Activated naive CD8-positive, alpha-beta T cell treated with anti-CD3 and anti-CD28 coated beads for 36 hours (primary cell): ENCODE results near the gene SMC1B. TPM values are rescaled to one million over a fixed set of nuclear protein-coding genes. Genes with fewer than 3 reads are reported as not detected.
"Not testable (repeated sequence)": the region's sequence is repeated elsewhere in the genome, so short reads cannot be mapped to it uniquely, and the experiment has no call there.

Experiments used
- DNase-seq: peaks from one replicate; pipeline ENCODE4 v3.0.0; 2021
- H3K27ac Mint-ChIP-seq: one replicate; pipeline ENCODE4 v1.8.0; 2022; ENCODE audit warnings: mild to moderate bottlenecking, moderate library complexity, mixed read lengths
- H3K27me3 Mint-ChIP-seq: one replicate; pipeline ENCODE4 v1.8.0; 2022; ENCODE audit warnings: mild to moderate bottlenecking, mixed read lengths
- H3K36me3 Mint-ChIP-seq: one replicate; pipeline ENCODE4 v1.8.0; 2021; ENCODE audit warnings: mild to moderate bottlenecking, mixed read lengths
- H3K4me1 Mint-ChIP-seq: one replicate; pipeline ENCODE4 v1.8.0; 2021; ENCODE audit warnings: mixed read lengths
- H3K4me3 Mint-ChIP-seq: one replicate; pipeline ENCODE4 v1.8.0; 2022; ENCODE audit warnings: mild to moderate bottlenecking, moderate library complexity, mixed read lengths
- H3K9me3 Mint-ChIP-seq: one replicate; pipeline ENCODE4 v1.8.0; 2022; ENCODE audit warnings: mixed read lengths
- total RNA-seq, 2 experiments: library from RNA; stranded (reverse); gene quantifications; one replicate each; pipeline ENCODE4 v1.2.3, GENCODE V29; 2021

The SMC1B gene
- total RNA-seq, 2 experiments from 2014 or later = 2.1 TPM

DNA sequence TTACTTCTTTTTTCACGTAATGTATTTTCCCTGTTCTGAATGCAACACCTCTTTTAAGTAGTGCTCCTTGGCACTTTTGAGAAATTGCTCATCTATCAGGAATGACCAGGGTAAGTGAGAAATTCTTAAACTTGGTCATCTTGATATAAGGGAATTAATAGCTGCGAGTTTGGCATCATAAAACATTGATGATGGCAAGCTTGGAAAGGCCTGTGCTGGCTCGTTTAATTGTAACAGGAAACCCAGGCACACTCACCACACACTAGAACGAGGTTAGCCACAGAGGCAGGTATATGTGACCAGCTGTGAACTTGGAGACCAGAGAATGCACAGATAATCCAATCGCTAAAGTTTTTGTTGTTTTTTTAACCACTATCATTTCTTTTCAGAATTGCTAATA, 79.3 kb downstream of the SMC1B start:
- no peak for DNase-seq
- Mint-ChIP-seq H3K9me3 (no peaks in the 10 kb centered on the region), H3K27ac (no peak overlapping the region), H3K4me1 (peaks cover 23% of the 10 kb centered on the region), H3K4me3 (no peak overlapping the region), H3K36me3 (peaks cover 28% of the 10 kb centered on the region), H3K27me3 (no peaks in the 10 kb centered on the region)

DNA sequence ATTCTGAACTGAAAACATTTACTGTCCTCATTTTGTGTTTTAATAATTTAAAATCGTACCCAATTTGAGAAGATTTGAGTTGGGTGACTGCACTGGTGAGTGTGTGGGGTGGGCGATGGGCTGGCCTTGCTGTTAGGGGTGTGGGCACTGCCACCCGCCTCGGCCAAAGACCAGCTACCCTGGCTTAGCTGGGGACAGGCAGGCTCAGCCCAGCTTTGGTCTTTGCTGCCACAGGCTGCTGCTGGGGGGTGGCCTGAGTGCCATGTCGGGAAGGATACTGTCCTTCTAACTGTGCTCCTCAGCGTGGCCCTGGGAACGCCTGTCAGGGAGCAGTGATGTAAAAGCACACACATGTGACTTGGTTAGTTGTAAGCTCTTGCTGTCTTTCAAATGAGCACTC, 81.4 kb downstream of the SMC1B start:
- Mint-ChIP-seq H3K9me3 (no peaks in the 10 kb centered on the region), H3K4me3 (no peak overlapping the region), H3K36me3 (peaks cover 17% of the 10 kb centered on the region), H3K4me1 (peaks cover 21% of the 10 kb centered on the region), H3K27me3 (no peaks in the 10 kb centered on the region), H3K27ac (no peak overlapping the region)
- DNase-seq = no peak

DNA sequence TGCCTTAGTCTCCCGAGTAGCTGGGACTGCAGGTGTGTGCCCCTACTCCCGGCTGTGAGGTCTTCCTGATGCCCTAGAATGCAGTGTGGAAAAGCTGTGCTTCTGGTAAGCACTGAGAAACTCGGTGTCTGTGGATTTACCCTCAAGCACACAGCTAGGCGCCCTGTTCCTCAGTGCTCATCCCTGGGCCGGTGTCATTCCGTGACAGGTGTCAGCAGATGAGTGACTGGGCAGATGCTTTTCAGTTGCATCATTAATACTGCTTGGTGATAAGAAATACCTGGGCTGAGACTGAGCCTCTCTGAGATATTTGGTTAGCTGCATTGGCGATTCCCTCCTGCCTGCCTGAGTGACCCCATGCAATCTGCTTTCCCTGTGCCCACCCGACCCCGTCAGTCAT, 81.9 kb downstream of the SMC1B start:
- Mint-ChIP-seq H3K27ac (no peak overlapping the region), H3K4me3 (no peak overlapping the region), H3K9me3 (no peaks in the 10 kb centered on the region), H3K27me3 (no peaks in the 10 kb centered on the region), H3K4me1 (peaks cover 16% of the 10 kb centered on the region), H3K36me3 (peaks cover 12% of the 10 kb centered on the region)
- DNase-seq = no peak

DNA sequence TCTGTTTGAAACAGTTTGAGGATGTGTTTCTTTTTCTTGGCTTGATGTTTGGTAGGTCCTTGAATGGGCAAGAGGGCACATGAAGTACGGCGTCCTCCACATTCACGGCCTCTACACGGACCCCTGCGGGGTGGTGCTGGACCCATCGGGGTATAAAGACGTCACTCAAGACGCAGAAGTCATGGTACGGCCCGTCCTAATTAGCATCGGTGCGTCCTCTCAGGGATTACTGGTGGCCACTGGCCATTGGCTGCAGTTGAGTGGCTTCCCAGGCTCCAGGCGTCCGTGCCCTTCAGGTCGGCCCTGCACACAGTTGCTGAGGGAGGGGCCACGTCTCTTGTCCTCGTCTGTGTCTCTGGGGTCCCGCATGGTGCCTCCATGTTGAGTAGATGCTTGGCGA, 82.9 kb downstream of the SMC1B start:
- no peak for DNase-seq
- Mint-ChIP-seq H3K27me3 (no peaks in the 10 kb centered on the region), H3K4me3 (no peak overlapping the region), H3K4me1 (peaks cover 11% of the 10 kb centered on the region), H3K36me3 (peaks cover 8% of the 10 kb centered on the region), H3K9me3 (no peaks in the 10 kb centered on the region), H3K27ac (no peak overlapping the region)

DNA sequence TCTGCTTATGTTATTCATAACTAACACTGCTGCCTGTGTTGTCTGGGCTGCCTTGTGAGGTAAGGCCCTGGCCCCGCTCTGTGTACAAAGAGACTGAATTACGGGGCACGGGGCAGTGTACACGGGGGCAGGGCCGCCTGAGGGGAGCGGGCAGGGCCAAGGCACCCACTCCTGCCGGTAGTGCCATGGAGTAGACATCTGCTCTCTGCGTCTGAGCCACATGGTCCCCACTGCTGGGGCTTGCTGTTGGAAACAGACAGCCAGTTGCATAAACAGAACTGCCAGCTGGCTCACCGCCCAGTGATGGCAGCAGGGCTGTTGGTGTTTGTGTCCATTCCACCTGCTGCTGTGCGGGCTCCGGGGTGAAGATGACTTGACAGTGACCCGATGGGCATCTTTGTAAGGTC, 83.9 kb downstream of the SMC1B start:
- Mint-ChIP-seq H3K4me3 (no peak overlapping the region), H3K27me3 (no peaks in the 10 kb centered on the region), H3K4me1 (peaks cover 13% of the 10 kb centered on the region), H3K36me3 (peaks cover 15% of the 10 kb centered on the region), H3K9me3 (no peaks in the 10 kb centered on the region), H3K27ac (peak overlapping the region; percentile 48)
- DNase-seq = no peak

DNA sequence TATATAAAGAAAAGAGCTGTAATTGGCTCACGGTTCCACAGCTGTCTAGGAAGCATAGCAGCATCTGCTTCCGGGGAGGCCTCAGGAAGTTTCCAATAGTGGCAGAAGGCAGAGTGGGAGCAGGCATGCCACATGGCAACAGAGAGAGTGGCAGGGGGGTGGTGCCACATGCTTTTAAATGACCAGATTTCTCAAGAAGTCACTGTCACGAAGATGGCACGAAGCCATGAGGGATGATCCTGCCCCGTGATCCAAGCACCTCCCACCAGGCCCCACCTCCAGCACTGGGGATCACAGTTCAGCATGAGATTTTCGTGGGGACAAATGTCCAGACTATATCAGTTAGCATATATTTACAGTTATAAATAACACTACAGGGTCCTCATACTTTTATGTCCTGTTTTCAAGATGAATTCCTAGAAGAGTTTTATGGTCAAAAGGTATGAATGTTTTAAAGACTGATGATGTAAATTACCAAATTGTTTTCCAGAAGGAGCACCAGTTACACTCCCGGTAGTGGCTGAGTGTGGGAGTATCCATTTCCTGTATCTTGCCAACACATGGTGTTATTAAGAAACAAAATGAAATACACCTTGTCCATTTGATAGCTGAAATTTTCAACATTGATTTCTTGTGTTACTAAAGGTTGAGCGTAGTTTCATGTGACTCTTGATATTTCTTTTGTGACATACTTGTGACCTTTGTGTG, 84.4 kb downstream of the SMC1B start:
- peaks cover 19% of the 10 kb centered on the region for H3K36me3 Mint-ChIP-seq
- no peaks in the 10 kb centered on the region for H3K27me3 Mint-ChIP-seq
- H3K27ac Mint-ChIP-seq = peak overlapping the region; percentile 48
- DNase-seq = no peak
- peaks cover 13% of the 10 kb centered on the region for H3K4me1 Mint-ChIP-seq
- no peaks in the 10 kb centered on the region for H3K9me3 Mint-ChIP-seq
- H3K4me3 Mint-ChIP-seq = no peak overlapping the region

DNA sequence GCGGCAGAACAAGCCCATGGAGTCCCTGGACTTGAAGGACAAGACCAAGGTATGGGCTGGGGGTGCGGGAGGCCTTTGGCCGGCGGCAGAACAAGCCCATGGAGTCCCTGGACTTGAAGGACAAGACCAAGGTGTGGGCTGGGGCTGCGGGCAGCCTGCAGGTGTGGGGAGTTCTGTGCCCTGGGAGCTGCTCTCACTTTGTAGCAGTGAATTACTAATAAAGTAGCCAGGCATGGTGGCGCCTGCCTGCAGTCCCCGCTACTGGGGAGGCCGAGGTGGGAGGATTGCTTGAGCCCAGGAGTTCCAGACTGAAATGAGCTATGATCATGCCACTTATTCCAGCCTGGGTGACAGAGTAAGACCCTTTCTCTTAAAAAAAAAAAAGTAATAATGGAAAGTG, 85.1 kb downstream of the SMC1B start:
- not testable (repeated sequence) for H3K4me3 Mint-ChIP-seq, DNase-seq, H3K27ac Mint-ChIP-seq, H3K27me3 Mint-ChIP-seq, H3K9me3 Mint-ChIP-seq
- Mint-ChIP-seq H3K36me3 (peaks cover 23% of the 10 kb centered on the region), H3K4me1 (peaks cover 14% of the 10 kb centered on the region)

DNA sequence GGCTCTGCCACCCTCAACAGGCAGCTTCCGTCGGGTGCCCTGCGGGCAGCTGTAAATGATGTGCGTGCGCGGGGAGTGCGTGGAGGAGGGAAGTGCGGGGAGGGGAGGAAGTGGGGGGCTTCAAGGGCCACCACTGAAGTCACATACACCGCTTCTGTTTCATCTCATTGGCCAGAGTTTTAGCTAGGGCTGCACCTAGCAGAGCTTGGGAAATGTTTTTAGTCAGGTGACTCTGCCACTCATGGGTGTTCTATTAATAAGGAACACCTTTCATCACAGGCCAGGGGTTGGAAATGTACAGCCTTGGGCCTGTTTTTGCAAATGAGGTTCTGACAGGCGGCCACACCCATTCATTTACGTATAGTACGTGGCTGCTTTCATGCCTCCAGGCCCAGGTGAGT, 89.1 kb downstream of the SMC1B start:
- Mint-ChIP-seq H3K36me3 (peaks cover 23% of the 10 kb centered on the region), H3K27ac (no peak overlapping the region)
- DNase-seq = no peak

DNA sequence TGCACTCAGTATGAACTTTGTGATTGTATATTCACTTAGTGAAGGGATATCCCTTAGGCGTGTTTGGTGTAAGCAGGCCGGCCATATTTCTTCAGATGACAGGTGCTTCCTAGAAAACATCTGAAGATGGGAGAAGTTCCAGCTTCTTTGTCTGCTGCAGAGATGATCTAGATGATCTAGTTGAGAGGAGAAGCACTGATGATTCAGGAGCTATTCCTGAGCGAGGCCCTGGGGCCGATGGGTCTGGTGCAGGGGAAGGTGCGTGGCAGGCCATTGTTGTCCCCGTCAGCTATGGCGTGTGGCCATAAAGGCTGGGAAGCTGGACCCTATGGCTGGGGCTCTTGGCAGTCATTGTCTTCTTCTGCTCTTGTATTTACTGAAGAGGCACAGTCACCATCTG, 89.7 kb downstream of the SMC1B start:
- H3K27ac Mint-ChIP-seq = no peak overlapping the region
- no peaks in the 10 kb centered on the region for H3K9me3 Mint-ChIP-seq
- no peaks in the 10 kb centered on the region for H3K27me3 Mint-ChIP-seq
- H3K36me3 Mint-ChIP-seq = peaks cover 23% of the 10 kb centered on the region
- DNase-seq = no peak
- H3K4me3 Mint-ChIP-seq = no peak overlapping the region
- peaks cover 28% of the 10 kb centered on the region for H3K4me1 Mint-ChIP-seq

More for the DNA sequence above, 89.1 kb downstream of the SMC1B start:
- Mint-ChIP-seq H3K4me1 (peaks cover 28% of the 10 kb centered on the region), H3K4me3 (no peak overlapping the region), H3K9me3 (no peaks in the 10 kb centered on the region), H3K27me3 (no peaks in the 10 kb centered on the region)

DNA sequence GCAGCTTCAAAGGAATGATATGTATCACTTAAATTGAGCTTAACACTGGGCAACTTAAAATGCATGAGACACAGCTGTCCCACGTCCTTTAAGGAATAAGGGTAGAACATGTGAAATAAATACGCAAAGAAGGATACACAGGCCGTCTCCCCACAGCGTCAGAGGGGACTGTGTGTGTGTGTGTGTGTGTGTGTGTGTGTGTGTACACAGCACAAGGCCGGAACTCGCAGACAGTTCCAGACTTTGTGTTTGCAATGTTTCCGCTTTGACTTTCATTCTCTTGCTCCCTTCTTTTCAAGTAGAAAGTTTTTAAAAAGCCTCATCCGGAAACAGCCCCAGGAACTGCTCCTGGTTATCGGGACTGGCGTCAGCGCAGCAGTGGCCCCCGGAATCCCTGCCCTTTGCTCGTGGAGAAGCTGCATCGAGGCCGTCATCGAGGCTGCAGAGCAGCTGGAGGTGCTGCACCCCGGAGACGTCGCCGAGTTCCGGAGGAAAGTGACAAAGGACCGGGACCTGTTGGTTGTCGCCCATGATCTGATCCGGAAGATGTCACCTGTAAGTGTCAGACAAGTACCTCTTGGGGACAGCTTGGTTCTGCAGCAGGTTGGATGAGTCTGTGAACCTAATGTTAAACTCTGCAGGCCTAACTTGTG, 90.4 kb downstream of the SMC1B start:
- H3K9me3 Mint-ChIP-seq = no peaks in the 10 kb centered on the region
- peaks cover 34% of the 10 kb centered on the region for H3K4me1 Mint-ChIP-seq
- DNase-seq = no peak
- H3K27me3 Mint-ChIP-seq = no peaks in the 10 kb centered on the region
- peaks cover 23% of the 10 kb centered on the region for H3K36me3 Mint-ChIP-seq
- H3K4me3 Mint-ChIP-seq = no peak overlapping the region
- no peak overlapping the region for H3K27ac Mint-ChIP-seq

DNA sequence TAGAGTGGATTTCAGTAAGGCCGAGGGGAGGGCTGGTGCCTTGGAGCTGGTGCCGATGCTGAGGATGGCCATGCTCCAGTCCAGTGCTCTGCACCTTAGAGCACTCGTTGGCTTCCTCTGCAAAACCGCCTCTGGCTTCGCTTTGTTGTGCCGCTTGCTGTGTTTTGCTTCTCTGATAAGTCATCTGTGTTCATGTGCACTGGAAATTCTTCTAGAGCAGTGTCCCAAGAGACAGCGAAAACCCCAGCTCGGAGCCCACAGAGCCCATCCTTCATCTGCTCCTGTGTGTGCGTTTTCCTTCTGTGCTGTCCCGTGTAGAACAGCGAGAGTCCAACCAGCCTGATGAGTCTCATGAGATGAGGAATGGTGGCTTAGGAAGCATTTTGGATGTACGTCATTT, 91.6 kb downstream of the SMC1B start:
- no peak overlapping the region for H3K27ac Mint-ChIP-seq
- H3K4me1 Mint-ChIP-seq = peaks cover 44% of the 10 kb centered on the region
- peaks cover 20% of the 10 kb centered on the region for H3K36me3 Mint-ChIP-seq
- no peak for DNase-seq
- H3K9me3 Mint-ChIP-seq = no peaks in the 10 kb centered on the region
- no peaks in the 10 kb centered on the region for H3K27me3 Mint-ChIP-seq
- no peak overlapping the region for H3K4me3 Mint-ChIP-seq

DNA sequence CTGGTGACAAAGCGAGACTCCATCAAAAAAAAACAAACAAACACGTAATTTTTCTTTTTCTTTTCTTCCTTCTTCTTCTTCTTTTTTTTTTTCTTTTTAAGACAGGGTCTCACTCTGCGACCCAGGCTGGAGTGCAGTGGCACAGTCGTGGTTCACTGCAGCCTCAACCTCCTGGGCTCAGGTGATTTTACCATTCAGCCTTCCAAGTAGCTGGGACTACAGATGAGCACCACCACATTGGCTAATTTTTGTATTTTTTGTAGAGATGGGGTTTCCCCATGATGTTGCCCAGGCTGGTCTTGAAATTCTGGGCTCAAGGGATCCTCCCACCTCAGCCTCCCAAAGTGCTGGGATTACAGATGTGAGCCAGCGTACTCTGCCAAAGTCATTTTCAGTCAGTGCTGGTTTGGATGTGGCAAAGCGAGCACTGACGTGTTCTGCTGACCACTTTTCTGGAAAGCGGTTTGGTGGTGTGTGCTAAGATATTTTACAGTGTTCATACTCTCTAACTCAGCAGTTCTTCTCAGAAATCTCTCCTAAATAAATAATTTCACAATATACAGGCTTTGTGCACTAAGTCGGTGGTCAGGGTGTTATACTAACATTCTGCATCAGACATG, 92.9 kb downstream of the SMC1B start:
- Mint-ChIP-seq H3K36me3 (peaks cover 14% of the 10 kb centered on the region), H3K27me3 (no peaks in the 10 kb centered on the region), H3K9me3 (no peaks in the 10 kb centered on the region), H3K27ac (peak overlapping the region; percentile 96), H3K4me3 (no peak overlapping the region), H3K4me1 (peaks cover 54% of the 10 kb centered on the region)
- peak; percentile 7 for DNase-seq

DNA sequence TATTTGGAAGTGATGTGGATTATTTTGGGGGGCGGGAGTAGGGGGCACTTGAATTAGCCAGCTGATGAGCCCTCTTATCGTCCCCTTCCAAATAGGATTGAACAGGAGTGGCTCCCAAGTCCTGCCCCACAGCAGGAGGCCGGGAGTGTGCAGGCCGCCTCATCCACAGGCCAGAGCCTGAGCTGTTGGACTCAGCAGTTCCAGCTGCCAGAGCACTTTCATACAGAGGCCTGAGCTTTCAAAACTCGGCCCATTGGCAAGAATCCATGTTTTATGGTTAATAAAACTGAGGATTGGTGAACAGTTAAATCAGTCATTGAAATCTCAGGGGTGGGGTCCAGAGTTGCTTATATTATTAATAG, 94.1 kb downstream of the SMC1B start:
- peak overlapping the region; percentile 76 for H3K4me3 Mint-ChIP-seq
- peaks cover 7% of the 10 kb centered on the region for H3K36me3 Mint-ChIP-seq
- no peak for DNase-seq
- peaks cover 65% of the 10 kb centered on the region for H3K4me1 Mint-ChIP-seq
- H3K27me3 Mint-ChIP-seq = no peaks in the 10 kb centered on the region
- no peaks in the 10 kb centered on the region for H3K9me3 Mint-ChIP-seq
- H3K27ac Mint-ChIP-seq = peak overlapping the region; percentile 96

DNA sequence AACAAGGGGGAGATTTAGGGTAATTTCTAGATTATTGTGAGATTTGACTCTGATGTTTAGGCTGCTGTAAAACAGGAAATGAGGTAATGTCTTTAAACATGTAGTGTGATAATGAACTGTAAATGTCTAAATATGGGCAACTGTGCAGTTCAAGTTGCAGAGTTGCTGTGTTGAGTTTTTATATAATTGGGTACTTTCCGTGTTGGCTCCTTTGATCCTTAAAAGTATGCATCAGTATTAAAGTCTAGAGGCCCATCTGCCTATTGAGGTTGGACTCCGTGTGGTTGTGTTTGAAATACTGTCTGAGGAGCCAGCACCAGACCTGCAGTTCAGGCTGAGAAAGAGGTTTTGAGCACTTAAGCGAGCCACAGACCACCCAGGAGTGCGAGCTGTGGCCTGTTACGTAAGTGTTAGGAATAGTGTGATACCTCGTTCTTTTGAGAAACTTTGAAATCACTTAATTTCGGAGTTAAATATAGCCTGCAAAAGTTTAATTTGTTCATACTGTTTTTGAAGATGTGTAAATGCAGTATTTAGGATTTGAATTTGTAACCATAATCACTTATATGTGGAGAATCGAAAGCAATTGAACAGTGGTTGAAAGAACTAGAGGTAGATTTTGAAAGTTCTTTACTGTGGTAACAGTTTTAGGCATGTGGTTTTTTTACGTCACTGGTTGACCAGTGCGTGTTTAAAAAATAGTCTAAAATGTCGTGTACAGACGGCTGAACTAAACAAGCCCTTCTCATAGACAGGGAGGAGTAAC, 94.7 kb downstream of the SMC1B start:
- peak; percentile 68 for DNase-seq
- Mint-ChIP-seq H3K4me1 (peaks cover 64% of the 10 kb centered on the region), H3K36me3 (peaks cover 2% of the 10 kb centered on the region), H3K9me3 (no peaks in the 10 kb centered on the region), H3K27ac (peak overlapping the region; percentile 96), H3K4me3 (peak overlapping the region; percentile 76), H3K27me3 (no peaks in the 10 kb centered on the region)

DNA sequence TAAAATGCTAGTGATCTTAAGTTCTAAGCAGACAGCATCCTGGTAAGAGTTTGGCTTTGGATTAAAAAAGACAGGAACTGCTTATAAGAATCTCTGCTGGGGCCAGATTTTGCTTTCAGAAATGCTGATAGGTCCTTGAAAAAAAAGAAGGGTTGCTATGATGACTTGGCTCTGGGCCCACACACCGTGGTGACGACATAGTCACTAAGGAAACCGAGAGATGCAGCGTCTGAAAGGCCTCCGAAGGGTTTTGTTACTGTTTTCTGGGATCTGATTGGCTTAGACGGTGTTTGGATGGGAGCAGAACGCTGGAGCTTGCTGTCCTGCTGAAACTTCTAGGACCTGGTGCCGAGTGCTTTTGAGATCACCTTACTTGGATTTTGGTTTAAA, 95.2 kb downstream of the SMC1B start:
- peak; percentile 84 for DNase-seq
- peak overlapping the region; percentile 76 for H3K4me3 Mint-ChIP-seq
- no peaks in the 10 kb centered on the region for H3K36me3 Mint-ChIP-seq
- no peaks in the 10 kb centered on the region for H3K27me3 Mint-ChIP-seq
- peaks cover 67% of the 10 kb centered on the region for H3K4me1 Mint-ChIP-seq
- no peaks in the 10 kb centered on the region for H3K9me3 Mint-ChIP-seq
- H3K27ac Mint-ChIP-seq = peak overlapping the region; percentile 96
